T-helper 2 cell treated with Interferon-gamma antibody and Interleukin-4, amounts not matched to agents 5 μg/mL and 100 μg/mL, for 36 hours (primary cell): ENCODE measurements around the gene KLRK1.
"Not testable (repeated sequence)": the region's sequence is repeated elsewhere in the genome, so short reads cannot be mapped to it uniquely, and the experiment has no call there.

Experiments used
- DNase-seq: peaks from one replicate; pipeline ENCODE4 v3.0.0; 2021; ENCODE audit warnings: low spot score
- H3K27ac Mint-ChIP-seq: one replicate; pipeline ENCODE4 v1.8.0; 2021; ENCODE audit warnings: mild to moderate bottlenecking, mixed read lengths
- H3K27me3 Mint-ChIP-seq: one replicate; pipeline ENCODE4 v1.8.0; 2021; ENCODE audit warnings: low read depth, mixed read lengths
- H3K36me3 Mint-ChIP-seq: one replicate; pipeline ENCODE4 v1.8.0; 2021; ENCODE audit warnings: low read depth, mixed read lengths
- H3K4me1 Mint-ChIP-seq: one replicate; pipeline ENCODE4 v1.8.0; 2021; ENCODE audit warnings: low read depth, mixed read lengths
- H3K4me3 Mint-ChIP-seq: one replicate; pipeline ENCODE4 v1.8.0; 2022; ENCODE audit warnings: mild to moderate bottlenecking, moderate library complexity, mixed read lengths
- H3K9me3 Mint-ChIP-seq: one replicate; pipeline ENCODE4 v1.8.0; 2021; ENCODE audit warnings: mixed read lengths

Gene KLRK1

DNA sequence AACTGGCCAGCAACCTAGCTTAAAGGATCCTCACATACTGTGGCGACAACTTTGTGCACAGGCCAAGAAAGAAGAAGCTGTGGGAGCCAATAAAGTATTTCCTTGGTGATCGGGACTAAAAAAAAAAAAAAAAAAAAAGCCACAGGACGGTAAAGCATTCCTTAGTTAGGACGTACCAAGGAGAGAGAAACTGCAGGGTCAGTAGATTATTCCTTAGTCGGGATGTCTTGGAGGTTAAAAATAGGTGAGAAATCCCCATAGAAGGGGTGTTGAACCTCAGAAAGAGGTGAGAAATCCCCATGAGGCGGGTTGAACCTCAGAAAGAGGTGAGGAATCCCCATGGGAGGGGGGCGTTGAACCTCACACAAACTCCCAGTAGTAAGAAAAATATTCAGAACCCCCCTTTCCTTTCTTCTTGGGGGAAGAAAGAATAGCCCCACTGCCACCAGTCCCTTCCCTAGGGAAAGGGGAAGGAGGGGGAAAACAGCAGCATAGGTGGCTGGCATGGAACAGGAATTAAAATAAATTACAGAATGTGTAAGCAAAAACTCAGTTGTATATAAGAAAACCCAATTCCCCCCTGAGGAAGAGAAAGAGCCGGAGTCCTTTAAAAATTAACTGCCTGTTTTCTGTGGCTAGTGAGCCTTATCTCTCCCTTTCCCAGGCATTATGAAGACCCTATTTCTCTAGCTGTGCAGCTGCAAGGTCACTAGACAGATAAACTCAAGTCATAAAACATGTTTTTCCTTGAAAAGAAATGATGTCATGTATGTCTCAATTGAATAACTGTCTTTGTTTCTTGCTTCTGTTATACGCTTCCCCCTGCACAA is 26.8 kb downstream of the KLRK1 start:
- H3K9me3 Mint-ChIP-seq: peaks cover 2% of the 10 kb centered on the region
- H3K36me3 Mint-ChIP-seq: no peaks in the 10 kb centered on the region
- no peak overlapping the region for H3K4me3 Mint-ChIP-seq
- no peak overlapping the region for H3K27ac Mint-ChIP-seq
- H3K27me3 Mint-ChIP-seq: peaks cover 9% of the 10 kb centered on the region
- peaks cover 2% of the 10 kb centered on the region for H3K4me1 Mint-ChIP-seq
- DNase-seq: no peak

DNA sequence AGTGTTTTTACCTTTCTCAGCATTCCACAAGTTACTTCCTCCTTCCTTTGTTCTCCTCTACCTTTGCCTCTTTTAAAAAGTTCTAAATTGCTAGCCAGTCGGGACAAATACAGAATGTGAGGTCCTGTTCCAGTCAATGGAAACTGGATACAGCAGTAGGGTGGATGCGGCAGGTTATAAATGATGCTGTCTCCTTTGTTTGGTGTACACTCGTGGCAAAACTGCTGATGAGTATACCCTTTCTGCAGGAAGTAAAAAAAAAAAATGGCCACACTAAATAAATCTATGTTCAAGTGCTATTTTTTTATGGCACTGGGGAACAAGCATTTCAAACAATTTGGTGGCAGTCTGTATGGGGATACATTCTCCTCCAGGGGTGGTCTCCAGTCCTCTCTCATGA is 27.5 kb downstream of the KLRK1 start:
- H3K4me3 Mint-ChIP-seq: no peak overlapping the region
- H3K27ac Mint-ChIP-seq: no peak overlapping the region
- peaks cover 2% of the 10 kb centered on the region for H3K4me1 Mint-ChIP-seq
- DNase-seq: no peak
- H3K9me3 Mint-ChIP-seq: no peaks in the 10 kb centered on the region
- peaks cover 11% of the 10 kb centered on the region for H3K27me3 Mint-ChIP-seq
- no peaks in the 10 kb centered on the region for H3K36me3 Mint-ChIP-seq

DNA sequence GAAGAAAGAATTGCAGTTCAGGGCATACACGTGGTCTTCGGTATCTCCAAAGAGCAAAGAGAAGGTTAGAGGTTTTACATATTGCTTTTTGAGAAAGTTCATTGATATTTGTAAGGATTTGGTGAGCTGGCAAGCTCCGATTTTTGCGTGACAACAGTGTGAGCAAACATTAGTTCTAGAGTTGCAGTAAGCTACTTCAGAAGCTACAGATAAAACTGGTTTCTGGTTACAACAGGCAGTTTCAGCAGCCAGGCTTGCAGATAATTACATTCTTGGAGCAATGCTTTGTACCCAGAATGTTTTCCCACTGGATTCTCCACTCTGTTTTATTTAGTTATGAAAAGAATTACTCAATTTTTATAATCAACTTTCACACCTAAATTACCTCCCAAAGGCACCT is 28.2 kb downstream of the KLRK1 start:
- no peak overlapping the region for H3K27ac Mint-ChIP-seq
- peaks cover 11% of the 10 kb centered on the region for H3K27me3 Mint-ChIP-seq
- no peaks in the 10 kb centered on the region for H3K9me3 Mint-ChIP-seq
- no peaks in the 10 kb centered on the region for H3K36me3 Mint-ChIP-seq
- no peak overlapping the region for H3K4me3 Mint-ChIP-seq
- H3K4me1 Mint-ChIP-seq: peaks cover 2% of the 10 kb centered on the region
- no peak for DNase-seq

DNA sequence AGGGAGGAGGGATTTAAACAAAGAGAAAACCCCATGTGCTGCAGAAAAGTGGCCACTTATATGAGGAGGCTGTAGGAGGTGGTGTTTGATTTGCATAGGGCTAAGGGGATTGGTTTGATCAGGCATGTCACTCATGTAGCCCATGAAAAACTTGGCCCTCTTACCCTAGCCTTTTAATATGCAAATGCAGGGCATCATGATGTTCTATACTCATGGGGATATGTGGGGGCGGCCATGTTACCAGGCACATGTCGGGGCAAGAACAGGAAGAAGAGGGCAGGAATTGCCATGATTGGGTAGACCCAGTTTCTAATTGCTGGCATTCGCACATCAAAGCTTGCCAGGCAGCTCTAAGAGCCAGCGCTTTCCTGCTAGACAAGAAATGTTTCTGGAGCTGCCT is 28.8 kb downstream of the KLRK1 start:
- no peak overlapping the region for H3K4me3 Mint-ChIP-seq
- H3K27me3 Mint-ChIP-seq: peaks cover 12% of the 10 kb centered on the region
- no peak overlapping the region for H3K27ac Mint-ChIP-seq
- no peaks in the 10 kb centered on the region for H3K36me3 Mint-ChIP-seq
- H3K9me3 Mint-ChIP-seq: no peaks in the 10 kb centered on the region
- DNase-seq: no peak
- H3K4me1 Mint-ChIP-seq: peaks cover 2% of the 10 kb centered on the region

DNA sequence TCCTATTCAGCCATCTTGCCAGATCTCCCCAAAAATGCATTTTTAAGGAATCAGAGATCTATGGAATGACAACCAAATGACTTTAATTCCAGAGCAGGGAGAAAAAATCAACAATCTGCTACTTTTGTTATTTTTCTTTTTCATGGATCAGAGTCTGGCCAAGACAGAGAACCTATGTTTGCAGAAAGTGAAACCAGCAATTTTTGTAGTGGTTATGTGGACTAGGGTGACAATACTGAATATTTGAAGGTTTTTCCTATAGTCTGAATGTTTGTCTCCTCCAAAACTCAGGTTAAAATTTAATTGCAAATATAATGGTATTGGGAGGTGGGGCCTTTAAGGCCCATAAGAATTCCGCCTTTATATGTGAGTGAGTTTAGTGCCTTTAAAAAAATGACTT is 30.9 kb downstream of the KLRK1 start:
- Mint-ChIP-seq H3K4me1 (peaks cover 2% of the 10 kb centered on the region), H3K27ac (no peak overlapping the region), H3K36me3 (no peaks in the 10 kb centered on the region), H3K4me3 (no peak overlapping the region), H3K9me3 (no peaks in the 10 kb centered on the region), H3K27me3 (peaks cover 13% of the 10 kb centered on the region)
- DNase-seq: no peak

GRCh38 chr12:10358131-10358530 is 31.7 kb downstream of the KLRK1 start:
- H3K27me3 Mint-ChIP-seq: peaks cover 13% of the 10 kb centered on the region
- H3K4me3 Mint-ChIP-seq: no peak overlapping the region
- no peaks in the 10 kb centered on the region for H3K9me3 Mint-ChIP-seq
- no peaks in the 10 kb centered on the region for H3K36me3 Mint-ChIP-seq
- peaks cover 2% of the 10 kb centered on the region for H3K4me1 Mint-ChIP-seq
- no peak overlapping the region for H3K27ac Mint-ChIP-seq
- no peak for DNase-seq

DNA sequence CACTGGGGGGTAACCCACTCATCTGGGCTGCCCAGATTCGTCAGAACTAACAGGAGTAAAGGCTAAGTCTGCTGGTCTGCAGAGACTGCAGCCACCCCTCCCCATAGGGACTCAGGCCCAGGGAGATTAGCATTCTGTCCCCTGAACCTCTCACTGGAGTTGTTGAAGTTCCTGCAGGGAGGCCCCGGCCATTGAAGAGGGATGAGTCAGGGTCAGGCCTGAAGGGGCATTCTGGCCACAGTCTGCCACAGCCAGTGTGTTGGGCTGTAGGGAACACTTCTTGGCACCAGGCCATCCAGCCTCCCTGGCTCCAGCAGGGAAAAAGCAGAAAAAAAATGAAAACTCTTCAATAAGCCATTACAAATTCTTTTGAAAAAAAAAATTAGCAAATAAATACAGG is 35.3 kb downstream of the KLRK1 start:
- H3K9me3 Mint-ChIP-seq: no peaks in the 10 kb centered on the region
- no peak overlapping the region for H3K27ac Mint-ChIP-seq
- H3K36me3 Mint-ChIP-seq: no peaks in the 10 kb centered on the region
- no peaks in the 10 kb centered on the region for H3K4me1 Mint-ChIP-seq
- no peak for DNase-seq
- H3K27me3 Mint-ChIP-seq: peaks cover 13% of the 10 kb centered on the region
- H3K4me3 Mint-ChIP-seq: no peak overlapping the region

DNA sequence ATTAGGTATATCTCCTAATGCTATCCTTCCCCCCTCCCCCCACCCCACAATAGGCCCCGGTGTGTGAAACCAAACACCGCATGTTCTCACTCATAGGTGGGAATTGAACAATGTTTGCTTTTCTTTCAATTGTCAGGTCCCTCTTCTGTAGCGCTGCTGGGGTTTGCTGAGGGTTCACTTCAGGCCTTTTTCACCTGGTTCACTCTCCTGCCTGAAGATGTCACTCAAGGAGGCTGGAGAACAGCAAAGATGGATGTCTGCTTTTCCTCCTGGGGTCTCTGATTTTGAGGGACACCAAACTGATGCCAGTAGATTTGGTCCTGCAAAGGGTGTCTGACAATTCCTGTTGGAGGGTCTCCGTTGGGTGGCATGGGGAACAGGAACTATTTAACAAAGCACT is 35.8 kb downstream of the KLRK1 start:
- Mint-ChIP-seq H3K27ac (no peak overlapping the region), H3K27me3 (peaks cover 13% of the 10 kb centered on the region), H3K36me3 (no peaks in the 10 kb centered on the region), H3K9me3 (no peaks in the 10 kb centered on the region), H3K4me1 (no peaks in the 10 kb centered on the region), H3K4me3 (no peak overlapping the region)
- DNase-seq: no peak

DNA sequence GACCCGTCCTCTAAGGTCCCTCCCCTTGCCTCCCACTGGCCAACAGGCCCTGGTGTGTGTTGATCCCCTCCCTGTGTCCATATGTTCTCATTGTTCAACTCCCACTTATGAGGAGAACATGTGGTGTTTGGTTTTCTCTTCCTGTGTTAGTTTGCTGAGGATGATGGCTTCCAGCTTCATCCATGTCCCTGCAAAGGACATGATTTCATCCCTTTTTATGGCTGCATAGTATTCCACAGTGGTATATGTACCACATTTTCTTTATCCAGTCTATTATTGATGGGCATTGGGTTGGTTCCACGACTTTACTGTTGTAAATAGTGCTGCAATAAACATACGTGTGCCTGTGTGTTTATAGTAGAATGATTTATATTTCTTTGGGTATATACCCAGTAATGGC is 38.4 kb downstream of the KLRK1 start:
- H3K36me3 Mint-ChIP-seq, H3K4me3 Mint-ChIP-seq, DNase-seq, H3K9me3 Mint-ChIP-seq, H3K27me3 Mint-ChIP-seq, H3K4me1 Mint-ChIP-seq, H3K27ac Mint-ChIP-seq: not testable (repeated sequence)

- H3K36me3 Mint-ChIP-seq: no peaks in the 10 kb centered on the region
These were observed 47.8 kb downstream of the KLRK1 start for GRCh38 chr12:10341892-10342509.

GRCh38 chr12:10340946-10341345 is 48.9 kb downstream of the KLRK1 start:
- DNase-seq, H3K4me3 Mint-ChIP-seq, H3K36me3 Mint-ChIP-seq, H3K4me1 Mint-ChIP-seq, H3K27me3 Mint-ChIP-seq, H3K27ac Mint-ChIP-seq: not testable (repeated sequence)
- peaks cover 15% of the 10 kb centered on the region for H3K9me3 Mint-ChIP-seq

More at GRCh38 chr12:10341892-10342509, 47.8 kb downstream of the KLRK1 start:
- Mint-ChIP-seq H3K27me3 (peaks cover 5% of the 10 kb centered on the region), H3K9me3 (peaks cover 15% of the 10 kb centered on the region), H3K4me3 (no peak overlapping the region), H3K27ac (no peak overlapping the region), H3K4me1 (peaks cover 5% of the 10 kb centered on the region)
- no peak for DNase-seq

DNA sequence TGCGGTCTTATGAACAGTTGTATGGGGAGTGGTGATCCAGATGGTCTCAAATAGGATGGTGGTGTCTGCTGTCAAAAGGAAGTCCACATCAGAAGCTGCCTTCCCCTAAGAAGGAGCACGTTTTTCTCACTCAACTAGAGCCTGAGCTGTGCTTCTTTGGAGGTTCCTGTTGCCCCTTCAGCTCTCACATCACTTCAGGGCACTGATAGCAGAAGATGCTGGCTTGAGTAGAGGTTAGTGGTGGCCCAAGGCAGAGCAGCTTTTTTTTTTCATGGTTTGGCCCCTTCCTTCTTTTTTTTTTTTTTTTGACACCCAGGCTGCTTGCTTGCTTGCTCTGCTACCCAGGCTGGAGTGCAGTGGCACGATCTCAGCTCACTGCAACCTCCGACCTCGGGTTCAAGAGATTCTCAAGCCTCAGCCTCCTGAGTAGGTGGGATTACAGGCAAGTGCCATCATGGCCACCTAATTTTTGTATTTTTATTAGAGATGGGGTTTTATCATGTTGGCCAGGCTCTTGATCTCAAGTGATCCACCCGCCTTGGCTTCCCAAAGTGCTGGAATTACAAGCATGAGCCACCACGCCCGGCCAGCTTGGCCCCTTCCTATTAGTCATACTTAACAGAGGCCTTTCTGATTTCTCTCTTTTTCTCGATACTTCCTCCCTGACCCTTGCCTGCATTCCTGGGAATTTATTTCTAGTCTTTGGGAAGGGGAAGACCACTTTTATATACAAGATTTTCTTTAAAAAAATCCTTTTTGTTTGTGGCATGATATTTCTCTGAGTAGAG is 50.6 kb downstream of the KLRK1 start:
- H3K27me3 Mint-ChIP-seq: peaks cover 5% of the 10 kb centered on the region
- peaks cover 5% of the 10 kb centered on the region for H3K4me1 Mint-ChIP-seq
- no peaks in the 10 kb centered on the region for H3K36me3 Mint-ChIP-seq
- no peak overlapping the region for H3K4me3 Mint-ChIP-seq
- H3K27ac Mint-ChIP-seq: no peak overlapping the region
- DNase-seq: no peak
- peaks cover 15% of the 10 kb centered on the region for H3K9me3 Mint-ChIP-seq

GRCh38 chr12:10338470-10338869 is 51.4 kb downstream of the KLRK1 start:
- not testable (repeated sequence) for H3K4me3 Mint-ChIP-seq, H3K9me3 Mint-ChIP-seq, DNase-seq, H3K4me1 Mint-ChIP-seq, H3K36me3 Mint-ChIP-seq, H3K27ac Mint-ChIP-seq, H3K27me3 Mint-ChIP-seq

- not testable (repeated sequence) for H3K4me1 Mint-ChIP-seq, DNase-seq, H3K27ac Mint-ChIP-seq, H3K4me3 Mint-ChIP-seq, H3K9me3 Mint-ChIP-seq, H3K27me3 Mint-ChIP-seq, H3K36me3 Mint-ChIP-seq
These were observed 53.6 kb downstream of the KLRK1 start for GRCh38 chr12:10336196-10336595.
